T follicular helper cell (primary cell): ENCODE data around the gene NCKAP5L.
"Not testable (repeated sequence)": the region's sequence is repeated elsewhere in the genome, so short reads cannot be mapped to it uniquely, and the experiment has no call there.

Source experiments
- DNase-seq: peaks from one replicate; pipeline ENCODE4 v3.0.0-alpha.2; 2020; ENCODE audit warnings: low read depth

Gene NCKAP5L

DNA sequence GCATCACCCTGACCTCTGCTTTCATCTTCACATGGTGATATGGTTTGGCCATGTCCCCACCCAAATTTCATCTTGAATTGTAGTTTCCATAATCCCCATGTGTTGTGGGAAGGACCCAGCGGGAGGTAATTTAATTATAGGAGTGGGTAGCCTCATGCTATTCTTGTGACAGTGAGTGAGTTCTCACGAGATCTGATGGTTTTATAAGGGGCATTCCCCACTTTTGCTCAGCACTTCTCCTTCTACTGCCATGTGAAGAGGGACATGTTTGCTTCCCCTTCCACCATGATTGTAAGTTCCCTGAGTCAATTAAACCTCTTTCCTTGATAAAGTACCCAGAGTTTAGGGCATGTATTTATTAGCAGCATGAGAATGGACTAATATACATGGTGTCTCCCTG is 48.6 kb downstream of the NCKAP5L start:
- no peak for DNase-seq

DNA sequence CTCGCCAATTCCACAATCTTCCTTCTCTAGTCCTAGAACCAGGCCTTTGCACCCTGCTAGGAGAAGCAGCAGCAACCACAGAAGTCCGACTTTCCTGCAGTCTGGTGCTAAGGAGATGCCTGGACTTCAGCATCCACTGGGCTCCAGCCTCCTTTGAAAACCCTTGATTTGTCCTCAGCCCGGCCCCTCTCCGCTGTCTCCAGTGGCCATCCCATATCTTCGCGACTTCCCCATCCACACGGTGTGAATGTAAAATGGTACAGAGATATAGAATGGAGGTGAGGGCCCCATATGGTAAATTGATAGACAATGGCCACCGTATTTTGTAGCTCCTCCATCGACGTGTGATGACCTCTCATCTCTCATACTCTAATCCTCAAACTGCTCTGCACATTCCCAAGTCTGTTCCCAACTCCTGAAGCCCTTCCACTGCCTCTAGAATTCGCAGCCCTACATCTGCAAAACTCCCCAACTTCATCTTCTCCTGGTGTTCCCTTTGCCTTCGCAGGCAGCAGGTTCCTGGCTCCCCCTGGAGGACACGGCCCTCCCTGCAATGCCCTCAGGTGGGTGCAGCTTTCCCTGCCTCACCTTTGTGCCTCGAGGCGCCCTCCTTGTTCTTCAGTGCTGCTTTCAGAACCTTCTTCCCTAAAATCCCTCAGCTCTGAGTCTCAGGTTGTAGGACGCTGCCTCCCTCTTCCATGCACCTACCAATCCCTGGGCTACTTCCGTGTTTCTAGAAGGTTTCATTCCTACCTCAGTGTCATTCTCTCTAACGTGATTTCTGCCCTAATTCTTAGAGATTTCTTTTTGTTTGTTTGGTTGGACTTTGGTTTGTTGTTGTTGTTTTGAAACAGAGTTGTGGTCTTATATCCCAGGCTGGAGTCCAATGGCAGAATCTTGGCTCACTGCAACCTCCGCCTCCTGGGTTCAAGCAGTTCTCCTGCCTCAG is 50.1 kb downstream of the NCKAP5L start:
- DNase-seq = peak; percentile 67

DNA sequence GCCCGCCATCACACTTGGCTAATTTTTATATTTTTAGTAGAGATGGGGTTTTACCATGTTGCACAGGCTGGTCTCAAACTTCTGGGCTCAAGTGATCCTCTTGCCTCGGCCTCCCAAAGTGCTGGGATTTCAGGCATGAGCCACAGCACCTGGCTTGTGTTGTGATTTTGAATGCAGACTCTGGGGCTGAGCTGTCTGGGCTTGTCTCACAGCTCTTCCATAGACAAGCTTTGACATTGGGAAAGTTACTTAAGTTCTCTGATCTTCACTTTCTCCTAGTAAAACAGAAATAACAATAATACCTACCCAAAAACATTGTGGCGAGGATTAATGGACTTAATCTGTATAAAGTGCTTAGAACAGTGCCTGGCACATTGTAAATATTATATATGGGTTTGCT is 50.9 kb downstream of the NCKAP5L start:
- DNase-seq = no peak

DNA sequence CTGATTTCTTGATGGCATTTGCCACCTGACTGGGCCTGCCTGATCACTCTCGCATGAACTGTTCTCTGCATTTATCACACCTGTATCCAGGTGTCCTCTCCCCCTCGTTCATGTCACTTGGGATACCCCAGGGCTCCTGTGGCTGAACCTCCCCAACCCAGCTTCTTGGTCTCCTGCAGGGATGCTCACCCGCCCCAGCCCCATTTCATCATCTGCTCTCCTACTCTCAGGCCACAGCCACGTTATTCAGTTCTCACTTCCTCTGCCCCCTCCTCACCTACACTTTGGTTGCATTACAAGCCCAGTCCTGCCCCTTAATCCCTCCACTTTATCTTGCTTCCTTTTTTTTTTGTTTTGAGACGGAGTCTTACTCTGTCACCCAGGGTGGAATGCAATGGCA is 51.4 kb downstream of the NCKAP5L start:
- no peak for DNase-seq

DNA sequence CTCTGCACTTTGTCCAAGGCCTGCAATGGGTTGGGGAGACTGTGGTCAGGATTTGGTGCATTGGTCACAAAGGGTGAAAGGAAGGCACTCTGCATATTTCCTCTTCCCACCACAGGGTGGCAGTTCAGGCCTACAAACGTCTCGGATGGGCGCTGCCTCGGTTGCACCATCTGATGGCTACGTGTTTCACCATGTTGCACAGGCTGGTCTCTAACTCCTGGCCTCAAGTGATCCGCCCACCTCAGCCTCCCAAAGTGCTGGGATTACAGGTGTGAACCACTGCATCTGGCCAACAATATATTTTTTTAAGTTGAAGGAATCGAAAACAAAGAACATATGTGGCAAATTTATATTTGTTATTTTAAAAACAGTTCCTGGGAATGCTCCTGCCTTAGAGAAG is 51.8 kb downstream of the NCKAP5L start:
- peak; percentile 12 for DNase-seq

DNA sequence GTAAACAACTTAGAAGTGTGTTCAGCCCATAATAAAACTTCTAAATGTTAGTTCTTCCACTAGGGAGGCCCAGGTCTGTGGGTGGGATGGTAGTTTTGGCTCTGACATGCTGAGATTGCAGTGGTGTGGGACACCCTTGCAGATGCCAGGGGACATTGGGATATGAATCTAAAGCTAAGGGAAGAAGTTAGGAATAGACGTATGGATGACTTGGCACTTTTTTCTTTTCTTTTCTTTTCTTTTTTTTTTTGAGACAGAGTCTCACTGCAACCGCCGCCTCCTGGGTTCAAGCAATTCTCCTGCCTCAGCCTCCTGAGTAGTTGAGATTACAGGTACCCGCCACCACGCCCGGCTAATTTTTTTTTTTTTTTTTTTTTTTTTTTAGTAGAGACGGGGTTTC is 55.1 kb downstream of the NCKAP5L start:
- not testable (repeated sequence) for DNase-seq

DNA sequence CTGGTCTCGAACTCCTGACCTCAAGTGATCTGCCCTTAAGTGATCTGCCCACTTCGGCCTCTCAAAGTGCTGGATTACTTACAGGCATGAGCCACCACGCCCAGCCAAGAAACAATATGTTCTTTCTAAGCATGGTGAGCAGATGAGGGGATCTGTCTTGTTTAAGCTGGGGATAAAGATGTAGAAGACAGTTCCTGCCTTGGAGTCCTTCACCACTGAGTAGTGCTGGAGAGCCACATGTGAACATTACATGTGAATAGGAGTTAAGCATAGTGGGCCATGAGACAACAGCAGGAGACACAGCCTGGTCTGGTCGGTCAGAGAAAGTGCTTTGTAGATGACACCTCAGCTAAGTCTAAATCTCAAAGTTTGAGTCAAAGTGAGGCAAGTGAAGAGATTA is 60.9 kb downstream of the NCKAP5L start:
- no peak for DNase-seq

DNA sequence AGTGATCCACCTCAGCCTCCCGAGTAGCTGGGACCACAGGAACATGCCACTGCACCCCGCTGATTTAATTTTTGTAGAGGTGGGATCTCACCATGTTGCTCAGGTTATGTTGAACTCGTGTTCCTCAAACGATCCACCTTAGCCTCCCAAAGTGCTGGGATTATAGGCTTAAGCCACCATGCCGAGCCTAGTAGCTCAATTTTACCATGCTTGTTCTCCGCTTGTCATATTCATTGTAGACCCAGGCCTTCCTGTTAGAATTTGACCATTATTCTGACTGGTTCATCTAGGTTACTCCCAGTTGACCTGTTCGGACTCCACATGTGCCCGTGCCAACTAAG is 62.1 kb downstream of the NCKAP5L start:
- DNase-seq = no peak

DNA sequence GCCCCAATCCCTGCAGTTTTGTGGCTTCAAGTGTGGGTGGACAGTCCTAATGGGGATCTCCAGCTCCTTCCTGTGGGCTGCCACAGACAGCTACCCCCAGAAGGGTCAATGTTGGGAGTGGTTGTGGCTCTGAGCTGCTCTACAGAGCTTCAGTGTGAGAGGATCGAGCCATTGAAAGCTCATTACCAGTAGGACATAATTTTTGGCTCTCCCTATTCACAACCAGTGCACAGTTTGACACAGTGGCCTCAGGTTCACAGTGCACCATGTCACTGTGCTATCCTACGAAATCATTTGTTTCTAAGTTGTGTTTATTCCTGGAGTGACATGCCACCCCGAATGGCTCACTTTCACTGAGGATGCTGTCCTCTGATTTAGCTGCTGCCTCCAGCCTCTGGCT is 64.1 kb downstream of the NCKAP5L start:
- no peak for DNase-seq

DNA sequence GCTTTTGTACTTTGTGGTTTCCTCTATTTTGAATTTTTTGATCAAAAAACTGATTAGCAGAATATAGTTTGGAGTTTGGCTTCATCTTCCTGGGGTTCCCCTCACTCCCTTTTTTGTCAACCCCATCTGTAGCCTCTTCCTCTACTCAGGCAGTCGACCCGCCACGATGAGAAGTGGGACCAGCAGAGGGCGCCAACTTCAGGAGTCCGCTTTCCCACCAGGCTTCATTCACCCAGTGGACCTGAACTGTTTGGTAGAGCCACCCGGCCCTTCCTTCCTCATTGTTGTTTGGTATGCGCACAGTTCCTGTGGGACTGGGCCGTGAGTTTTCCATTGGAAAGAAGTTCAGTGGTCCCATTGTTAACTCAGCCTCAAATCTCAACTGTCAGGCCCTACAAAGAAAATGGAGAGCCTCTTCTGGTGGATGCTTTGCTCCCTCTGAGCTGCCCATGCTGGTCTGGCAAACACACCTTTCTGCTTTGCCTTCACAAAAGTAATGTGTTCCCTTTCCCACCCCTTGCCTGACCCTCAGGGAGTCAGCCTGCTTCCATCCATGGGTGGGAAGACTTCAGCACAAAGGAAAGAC is 65.1 kb downstream of the NCKAP5L start:
- DNase-seq = peak; percentile 75

DNA sequence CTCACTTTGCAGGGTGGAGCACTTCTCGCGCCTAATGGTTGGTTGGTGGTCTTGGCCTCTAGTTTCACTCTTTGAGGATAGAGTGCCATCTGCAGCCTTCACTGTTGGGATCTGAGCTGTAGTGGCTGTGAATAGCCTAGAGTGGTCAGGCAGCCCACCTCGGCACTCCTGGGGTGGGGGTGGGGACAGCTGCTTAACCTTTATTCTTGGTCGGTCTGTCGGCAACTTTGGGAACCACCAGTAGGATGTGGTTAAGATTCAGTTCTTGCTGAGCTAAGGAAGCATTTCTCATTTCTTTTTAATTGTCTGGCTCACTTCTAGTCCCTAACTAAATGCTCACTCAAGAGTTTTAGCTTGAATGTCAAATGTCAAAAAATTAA is 65.8 kb downstream of the NCKAP5L start:
- no peak for DNase-seq

DNA sequence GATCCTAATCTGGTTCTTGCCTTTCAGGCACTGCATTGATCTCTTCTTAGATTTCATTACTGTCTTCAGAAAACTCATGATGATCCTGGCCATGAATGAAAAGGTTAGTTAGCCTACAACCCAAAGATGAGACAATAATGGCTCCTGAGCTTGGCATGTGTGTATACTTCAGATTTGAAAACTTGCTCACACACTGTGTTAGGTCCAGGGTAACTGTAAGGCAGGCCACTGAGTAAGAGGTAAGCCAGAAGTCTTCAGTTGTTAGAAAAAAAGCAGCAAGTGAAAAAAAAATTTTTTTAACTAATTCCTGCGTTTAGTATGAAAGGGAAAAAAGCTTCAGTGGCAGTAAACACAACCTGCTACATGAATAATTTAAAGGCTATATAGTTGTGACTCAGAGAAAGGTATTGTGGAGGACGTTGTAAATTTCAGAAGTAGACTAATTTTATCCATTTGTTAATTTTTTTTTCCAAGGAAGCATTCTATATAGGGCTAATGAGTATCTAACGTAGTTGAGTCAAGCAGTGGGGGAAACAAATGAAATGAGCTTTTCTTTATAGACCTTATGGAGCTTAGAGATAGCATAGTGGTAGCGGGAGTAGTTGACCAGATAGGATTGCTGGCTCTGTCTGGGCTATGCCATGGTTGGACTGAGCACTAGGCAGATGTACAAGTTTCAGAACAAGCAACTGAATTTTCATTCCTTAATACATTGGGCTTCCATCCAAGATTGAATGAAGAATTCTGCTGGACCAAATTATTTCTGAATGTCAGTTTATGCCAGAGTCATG is 66.3 kb downstream of the NCKAP5L start:
- DNase-seq = no peak

DNA sequence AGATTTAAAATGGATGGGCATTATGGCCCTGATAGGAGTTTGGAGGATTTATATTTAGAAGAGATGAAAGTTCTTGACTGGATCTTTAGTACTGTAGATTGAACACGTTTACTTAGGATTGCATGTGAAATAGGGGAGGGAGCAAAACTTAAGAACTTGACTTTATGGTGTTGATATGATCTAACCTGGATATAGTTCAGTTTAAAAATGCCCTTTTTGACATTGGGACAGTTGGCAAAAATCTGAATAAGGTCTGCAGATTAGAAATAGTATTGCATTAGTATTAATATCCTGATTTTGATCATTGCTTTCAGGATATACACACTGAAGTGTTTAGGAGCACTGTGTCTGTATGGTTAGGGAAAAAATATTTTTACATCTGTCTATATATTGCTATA is 77.2 kb downstream of the NCKAP5L start:
- no peak for DNase-seq

DNA sequence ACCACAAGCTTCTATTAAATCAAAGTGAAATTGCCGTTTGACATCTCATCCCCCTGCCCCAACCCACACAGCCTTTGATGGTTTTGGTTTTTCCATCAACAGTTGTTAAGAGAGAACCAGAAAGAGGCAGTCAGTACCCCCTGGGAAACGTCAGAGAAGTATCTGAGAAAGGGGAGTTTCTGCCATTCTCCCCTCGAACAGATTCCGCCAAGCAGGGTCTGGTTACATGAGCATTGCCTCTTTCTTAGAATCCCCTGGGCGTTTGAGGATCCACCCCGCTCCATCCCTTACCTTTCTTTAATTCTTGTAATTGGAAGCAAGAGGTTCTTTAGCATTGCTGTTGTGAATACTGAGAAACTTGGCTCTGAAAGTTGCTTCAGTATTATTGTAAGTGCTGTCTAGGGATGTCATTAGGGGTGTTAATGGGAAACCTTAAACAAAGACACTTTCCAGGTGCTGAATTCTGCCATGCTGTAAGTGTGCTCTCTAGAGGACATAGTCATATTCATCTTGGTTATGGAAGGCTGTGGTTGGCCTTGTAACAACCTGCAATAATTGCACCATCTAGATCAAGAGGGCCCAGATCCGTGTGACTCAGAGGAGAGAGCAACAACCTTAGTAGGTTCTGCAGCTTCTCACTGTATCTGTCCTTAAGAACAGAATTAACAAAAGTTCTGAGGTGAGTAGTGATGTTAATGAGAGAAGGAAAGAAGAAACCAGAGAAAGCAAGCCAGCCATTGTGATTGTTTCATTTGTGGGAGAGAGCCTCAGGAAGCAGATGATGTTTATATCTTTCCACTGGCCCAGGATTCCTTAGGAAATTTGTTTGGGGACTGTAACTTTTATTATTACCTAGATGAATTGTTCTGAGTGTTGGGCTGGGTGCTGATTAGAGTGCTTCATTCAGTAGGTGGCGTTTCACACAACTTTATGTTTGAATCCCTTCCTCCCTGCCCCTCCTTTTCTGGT is 77.9 kb downstream of the NCKAP5L start:
- DNase-seq = peak; percentile 28

DNA sequence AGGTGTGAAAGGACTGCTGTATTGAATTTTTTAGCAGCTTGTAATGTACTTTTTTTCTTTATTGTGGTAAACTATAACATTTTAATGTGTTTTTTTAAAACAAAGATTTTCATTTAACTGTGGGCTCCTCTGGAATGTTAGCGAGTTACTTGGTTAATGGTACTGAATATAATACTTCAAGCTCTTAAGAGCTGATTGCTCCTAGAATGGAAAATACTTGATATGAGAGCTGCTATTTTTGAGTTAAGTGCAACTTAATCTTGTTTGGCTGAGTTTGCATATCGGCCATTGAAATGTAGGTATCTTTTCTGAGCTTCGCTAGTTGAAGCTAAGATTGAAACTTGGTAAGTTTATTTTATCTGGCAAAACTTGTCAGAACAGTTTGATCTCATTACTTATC is 79.4 kb downstream of the NCKAP5L start:
- DNase-seq = no peak

DNA sequence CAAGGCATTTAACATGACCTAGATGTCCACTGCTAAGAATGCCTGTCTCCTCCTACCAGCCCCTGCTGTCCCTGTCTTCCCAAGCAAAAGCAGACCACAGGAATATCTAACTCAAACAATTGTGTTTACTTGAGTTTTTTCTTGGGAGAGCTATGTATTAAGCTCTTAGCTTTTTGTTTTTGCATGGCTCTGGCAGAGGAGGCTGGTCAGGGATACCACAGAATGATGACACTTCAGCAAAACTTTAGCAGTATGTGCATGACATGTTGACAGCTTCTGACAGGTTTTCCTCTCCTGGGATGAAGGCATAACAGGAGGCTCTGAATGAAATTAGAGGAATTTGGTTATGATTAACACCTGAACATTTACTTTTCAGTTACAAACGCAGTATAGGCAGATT is 79.9 kb downstream of the NCKAP5L start:
- DNase-seq = no peak

DNA sequence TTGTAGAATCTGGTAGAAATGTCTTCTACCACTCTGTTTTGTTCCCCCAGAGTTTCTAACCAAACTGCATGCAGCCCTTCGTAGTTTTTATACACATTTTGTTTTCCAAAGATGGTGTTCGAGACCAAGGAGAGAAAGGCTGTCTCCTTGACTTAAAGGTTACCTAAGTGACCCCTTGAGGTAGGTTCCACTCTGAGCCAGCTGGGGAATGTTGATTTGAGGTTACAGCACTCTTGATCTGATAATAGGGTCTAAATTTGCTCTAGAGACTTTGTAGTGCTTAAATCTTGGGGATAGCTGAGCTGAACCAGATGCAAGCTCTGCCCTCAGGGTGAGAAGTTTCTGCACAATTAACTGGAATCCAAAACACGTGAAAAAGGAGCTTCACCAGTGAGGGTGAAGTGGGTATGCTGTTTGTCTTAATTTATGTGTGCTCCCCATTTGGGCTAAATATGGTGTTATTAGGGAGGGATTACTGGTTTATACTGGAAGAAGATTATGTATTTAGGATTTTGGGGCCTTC is 83.8 kb downstream of the NCKAP5L start:
- DNase-seq = no peak

DNA sequence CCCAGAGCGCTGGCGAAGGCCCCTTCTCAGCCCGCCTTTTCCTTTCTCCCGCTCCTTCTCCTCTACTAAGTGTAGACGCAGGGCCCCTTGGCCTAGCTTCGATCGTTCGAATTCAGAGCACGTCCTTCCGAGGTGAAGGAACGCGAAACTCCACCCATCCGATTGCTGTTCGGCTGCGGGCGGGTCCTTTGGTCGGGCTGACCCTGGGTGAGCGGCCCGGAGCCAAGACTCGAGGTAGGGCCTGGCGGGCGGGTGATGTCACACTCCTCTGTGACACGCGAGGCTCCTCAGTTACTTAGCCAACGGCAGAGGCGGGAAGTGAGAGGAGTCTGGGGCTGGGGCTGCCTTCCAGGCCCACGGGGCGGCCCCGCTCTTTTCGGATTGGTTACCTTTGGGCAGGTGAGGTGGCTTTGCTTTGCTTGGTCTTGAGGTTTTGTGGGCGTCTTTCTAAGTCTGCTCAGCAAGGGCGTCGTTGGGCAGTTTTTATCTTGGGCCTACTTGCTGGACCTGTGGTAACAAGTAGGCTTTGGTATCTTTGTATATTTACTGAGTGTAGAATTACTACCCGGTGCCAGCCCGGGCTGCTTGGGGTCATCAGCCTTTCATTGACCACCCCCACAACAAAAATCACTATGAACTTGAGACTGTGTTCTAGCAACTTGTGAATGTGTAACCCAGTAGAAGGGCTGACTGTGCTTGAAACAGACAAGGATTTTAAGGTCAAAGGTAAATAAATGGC is 86.2 kb downstream of the NCKAP5L start:
- DNase-seq = peak; percentile 84
